SKM-1 (cell line): ENCODE results near the gene TDRD7.

Experiments used
- DNase-seq: peaks from one replicate; lab custom pipeline; 2025; ENCODE audit not compliant: unreplicated experiment; lab: John Stamatoyannopoulos, UW

TDRD7 gene

DNA sequence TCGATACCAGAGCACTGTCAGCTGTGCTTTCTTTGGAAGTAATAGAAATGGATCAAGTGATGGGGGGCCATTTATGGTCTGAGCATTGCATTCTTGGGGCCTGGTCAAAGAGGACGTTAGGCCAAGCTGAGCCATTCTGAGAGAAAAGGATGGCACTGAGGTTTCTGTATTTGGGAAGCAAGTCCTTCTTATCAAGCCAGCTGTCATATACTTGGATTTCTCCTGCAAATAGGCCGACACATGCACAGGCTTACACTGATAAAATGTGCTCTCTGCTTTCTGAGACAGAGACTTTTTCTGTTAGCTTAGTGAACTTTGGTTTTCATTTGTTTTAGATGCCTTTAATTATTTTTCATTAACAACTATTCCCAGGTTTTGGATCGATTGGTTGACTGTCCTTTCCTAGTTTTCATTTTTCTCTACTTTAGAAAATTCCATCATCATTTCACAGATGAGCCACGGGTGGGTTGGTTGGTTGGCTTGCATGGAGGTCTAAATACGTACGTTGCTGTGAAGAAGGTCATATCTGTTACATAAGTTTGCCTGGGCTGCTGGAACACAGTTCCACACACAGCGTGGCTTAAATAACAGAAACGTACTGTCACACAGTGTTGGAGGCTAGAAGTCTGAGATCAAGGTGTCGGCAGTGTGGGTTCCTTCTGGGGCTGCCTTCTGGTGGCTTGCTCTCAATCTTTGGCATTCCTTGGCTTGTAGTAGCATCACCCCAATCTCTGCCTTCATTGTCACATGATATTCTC is 109.9 kb downstream of the TDRD7 start:
- no peak for DNase-seq

GRCh38 chr9:97524424-97524823 is 112.5 kb downstream of the TDRD7 start:
- no peak for DNase-seq

GRCh38 chr9:97525451-97525850 is 113.6 kb downstream of the TDRD7 start:
- DNase-seq: no peak

DNA sequence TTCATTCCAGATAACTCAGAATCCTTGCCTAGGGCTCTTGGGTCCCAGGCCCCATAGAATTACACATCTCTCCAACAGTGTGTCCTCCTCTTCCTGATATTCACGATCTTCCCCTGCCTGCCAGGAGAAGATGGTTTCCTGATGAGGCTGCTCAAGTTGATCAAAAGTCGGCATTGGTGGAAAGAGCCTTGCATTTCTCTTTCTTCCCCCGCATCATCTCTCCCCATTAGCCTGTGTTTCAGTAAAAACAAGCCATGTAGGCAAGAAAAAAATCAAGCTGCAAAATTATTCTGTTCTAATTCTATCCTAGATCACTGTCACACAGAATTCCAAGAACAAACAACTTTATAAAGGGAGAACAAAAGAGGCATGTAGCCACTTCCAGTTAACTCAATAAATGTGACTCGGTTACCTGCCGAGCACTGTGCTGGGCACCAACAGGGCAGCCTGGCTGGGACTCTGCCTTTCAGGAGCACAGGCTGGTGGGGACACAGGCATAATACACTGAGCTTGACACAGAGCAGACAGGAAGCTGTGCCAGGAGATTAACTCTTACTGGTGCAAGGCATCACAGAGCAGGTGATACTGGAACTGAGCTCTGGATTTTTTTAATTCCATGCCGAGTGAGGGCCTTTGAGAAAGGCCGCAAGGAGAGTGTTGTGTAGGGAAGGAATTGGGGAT is 115.1 kb downstream of the TDRD7 start:
- DNase-seq: no peak

GRCh38 chr9:97527626-97528528 is 116.0 kb downstream of the TDRD7 start:
- no peak for DNase-seq

DNA sequence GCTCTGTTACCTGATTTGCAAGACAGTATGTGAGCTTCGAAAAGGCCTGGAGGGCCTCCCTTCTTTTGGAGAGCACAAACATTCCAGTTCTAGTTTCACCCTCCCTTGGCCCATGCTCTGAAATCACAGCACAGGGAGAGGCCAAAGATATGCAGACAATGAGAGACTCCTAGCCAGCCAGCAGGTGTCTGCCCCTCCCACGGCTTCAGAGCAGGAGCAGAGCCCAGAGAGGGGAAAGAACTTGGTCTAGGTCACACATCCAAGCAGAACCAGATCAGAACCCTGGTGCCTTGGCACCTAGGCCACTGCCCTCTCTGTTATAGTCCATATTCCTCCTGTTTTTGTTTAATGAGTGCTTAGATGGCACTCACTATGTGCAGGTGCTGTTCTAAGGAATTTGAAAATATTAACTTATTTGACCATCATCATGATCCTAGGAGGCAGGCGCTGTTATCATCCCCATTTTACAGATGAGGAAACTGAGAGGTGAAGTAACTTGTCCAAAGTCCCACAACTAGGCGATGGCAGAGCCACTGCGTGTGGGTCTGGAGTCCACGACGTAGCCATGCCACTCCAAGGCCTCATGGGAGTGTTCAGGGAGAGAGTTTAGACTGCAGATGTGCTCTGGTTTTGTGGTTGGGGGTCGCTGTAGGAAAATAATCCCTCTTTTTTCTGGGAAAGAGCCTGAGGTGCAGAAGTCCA is 116.8 kb downstream of the TDRD7 start:
- no peak for DNase-seq

GRCh38 chr9:97529363-97530076 is 117.6 kb downstream of the TDRD7 start:
- no peak for DNase-seq

GRCh38 chr9:97531888-97532376 is 120.0 kb downstream of the TDRD7 start:
- no peak for DNase-seq

DNA sequence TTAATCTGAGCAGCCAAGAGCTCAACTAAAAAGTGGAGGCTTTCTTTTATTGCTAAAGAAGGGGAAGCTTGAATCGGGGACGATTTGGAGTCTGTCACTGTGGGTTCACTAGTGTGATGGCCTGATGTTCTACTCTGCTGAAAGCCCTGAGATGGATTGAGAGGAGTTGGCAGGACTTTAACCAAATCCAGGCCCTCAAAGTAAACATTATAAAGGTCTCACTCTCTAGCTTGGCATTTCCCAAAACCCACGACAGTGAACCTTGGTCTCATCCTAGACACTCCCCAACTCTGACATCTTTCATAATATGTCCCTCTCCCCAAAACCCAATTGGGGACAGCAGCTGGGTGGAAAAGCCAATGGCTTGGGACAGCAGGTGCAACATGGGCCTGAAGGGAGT is 122.3 kb downstream of the TDRD7 start:
- DNase-seq: no peak

GRCh38 chr9:97534961-97535594 is 123.2 kb downstream of the TDRD7 start:
- DNase-seq: no peak

DNA sequence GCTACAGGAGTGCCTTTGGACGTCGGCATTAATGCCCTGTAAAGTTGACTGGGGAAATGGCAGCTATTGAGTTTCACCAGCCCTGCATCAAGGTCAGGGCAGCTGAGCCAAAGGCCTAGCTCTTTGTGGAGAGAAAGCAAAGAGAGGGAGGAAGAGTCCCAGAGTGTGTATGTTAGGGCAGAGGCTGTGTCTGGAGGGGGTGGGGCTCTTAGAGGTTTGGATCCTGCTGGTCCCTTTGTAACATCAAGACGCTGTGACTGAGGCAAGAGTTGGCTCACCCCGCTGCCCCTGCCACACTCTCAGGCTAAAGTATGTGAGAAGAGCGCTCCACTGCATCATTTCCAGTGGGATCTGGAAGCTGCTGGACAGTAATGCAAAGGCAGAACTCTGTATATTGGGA is 123.9 kb downstream of the TDRD7 start:
- no peak for DNase-seq

GRCh38 chr9:97536480-97536879 is 124.6 kb downstream of the TDRD7 start:
- DNase-seq: no peak

DNA sequence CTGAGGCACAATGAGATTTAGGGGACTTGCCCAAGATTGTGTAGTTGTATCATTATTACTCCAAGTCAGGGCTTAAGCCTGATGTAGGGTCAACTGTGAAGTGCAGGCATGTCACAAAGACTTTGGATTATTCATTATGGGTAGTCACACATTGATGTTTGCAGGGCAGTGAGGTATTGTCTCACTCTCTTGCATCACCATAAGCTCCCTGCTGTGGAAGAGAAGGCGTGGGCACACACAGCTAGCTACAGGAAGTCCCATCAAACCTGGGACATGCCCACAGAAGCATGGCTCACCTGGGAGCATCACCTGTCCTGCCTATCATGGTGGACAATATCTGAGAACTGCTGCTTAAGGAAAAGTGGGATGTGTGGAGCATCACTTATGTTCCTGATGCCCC is 131.7 kb downstream of the TDRD7 start:
- DNase-seq: no peak

DNA sequence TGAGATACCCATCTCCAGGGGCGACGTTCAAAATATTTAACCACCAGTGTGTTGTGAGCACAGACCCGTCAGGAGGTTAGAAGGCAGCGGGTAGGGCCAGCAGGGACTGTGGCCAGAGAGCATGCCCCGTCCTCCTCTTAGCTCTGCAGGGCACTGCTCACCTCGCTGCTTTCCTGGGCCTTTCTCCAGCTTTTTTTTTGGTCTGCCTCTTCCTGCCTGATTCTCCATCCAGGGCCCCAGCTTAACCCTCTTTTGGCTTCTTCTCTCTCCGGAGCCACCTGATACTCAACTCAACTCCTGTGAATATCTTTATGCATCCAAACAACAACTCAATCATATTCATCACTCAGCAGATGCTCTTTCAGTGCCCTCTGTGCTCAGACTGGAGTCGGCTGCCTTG is 133.6 kb downstream of the TDRD7 start:
- DNase-seq: no peak
